ENCODE results near the gene MND1.

Gene MND1, protein sequence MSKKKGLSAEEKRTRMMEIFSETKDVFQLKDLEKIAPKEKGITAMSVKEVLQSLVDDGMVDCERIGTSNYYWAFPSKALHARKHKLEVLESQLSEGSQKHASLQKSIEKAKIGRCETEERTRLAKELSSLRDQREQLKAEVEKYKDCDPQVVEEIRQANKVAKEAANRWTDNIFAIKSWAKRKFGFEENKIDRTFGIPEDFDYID

DNA sequence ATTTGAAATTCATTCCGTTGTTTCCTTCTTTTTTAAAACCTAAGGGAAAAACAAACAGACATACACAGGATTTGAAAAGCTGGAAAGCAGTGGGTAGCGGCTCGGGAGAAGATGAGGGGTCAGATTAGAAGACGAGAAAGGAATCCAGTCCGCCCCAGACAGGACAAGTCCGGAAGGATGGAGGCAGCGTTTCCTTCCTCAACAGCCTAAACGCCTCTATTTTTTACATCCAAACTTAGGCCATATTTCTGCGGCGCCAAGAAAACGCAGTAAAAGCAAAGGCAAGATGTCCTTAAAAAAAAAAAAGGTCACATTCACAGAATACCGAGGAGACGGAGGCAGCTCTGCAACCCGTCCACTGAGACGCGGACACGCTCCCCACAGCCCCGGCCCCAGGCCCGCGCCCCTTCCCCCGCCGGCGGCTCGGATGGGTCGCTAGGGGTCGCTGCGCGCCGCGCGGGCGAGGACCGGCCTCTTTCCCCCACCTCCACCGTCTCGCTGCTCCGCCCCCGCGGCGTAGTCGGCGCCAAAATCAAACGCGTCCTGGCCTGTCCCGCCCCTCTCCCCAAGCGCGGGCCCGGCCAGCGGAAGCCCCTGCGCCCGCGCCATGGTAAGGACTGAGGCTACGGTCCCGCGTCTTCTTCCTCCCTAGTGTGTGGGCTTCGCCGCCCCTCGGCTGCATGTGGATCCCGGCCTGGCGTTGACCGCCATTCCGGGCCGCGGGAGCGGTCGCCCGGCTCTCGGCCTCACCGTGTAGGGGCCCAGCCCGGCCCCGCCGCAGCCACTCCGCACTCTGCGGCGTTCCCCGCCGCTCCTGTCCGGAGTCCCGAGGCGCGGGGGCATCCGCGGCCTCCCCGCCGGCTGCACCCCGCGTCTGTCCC is at the start of gene MND1:
Gene MND1, plus strand, starts transcription at position 558 of the 881 bp plus-strand sequence. Its CDS starts 50 bp downstream, at position 608.
- TF ChIP-seq, protein P1, sequence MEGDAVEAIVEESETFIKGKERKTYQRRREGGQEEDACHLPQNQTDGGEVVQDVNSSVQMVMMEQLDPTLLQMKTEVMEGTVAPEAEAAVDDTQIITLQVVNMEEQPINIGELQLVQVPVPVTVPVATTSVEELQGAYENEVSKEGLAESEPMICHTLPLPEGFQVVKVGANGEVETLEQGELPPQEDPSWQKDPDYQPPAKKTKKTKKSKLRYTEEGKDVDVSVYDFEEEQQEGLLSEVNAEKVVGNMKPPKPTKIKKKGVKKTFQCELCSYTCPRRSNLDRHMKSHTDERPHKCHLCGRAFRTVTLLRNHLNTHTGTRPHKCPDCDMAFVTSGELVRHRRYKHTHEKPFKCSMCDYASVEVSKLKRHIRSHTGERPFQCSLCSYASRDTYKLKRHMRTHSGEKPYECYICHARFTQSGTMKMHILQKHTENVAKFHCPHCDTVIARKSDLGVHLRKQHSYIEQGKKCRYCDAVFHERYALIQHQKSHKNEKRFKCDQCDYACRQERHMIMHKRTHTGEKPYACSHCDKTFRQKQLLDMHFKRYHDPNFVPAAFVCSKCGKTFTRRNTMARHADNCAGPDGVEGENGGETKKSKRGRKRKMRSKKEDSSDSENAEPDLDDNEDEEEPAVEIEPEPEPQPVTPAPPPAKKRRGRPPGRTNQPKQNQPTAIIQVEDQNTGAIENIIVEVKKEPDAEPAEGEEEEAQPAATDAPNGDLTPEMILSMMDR (IDR thresholded peaks at IDR 0.05; ENCODE audit: borderline replicate concordance, insufficient read depth, low read depth, low read length): peak; percentile 95
- H3K4me3 ChIP-seq (ENCODE audit: low read depth, low read length): peak within 1 kb of the TSS; percentile 98

DNA sequence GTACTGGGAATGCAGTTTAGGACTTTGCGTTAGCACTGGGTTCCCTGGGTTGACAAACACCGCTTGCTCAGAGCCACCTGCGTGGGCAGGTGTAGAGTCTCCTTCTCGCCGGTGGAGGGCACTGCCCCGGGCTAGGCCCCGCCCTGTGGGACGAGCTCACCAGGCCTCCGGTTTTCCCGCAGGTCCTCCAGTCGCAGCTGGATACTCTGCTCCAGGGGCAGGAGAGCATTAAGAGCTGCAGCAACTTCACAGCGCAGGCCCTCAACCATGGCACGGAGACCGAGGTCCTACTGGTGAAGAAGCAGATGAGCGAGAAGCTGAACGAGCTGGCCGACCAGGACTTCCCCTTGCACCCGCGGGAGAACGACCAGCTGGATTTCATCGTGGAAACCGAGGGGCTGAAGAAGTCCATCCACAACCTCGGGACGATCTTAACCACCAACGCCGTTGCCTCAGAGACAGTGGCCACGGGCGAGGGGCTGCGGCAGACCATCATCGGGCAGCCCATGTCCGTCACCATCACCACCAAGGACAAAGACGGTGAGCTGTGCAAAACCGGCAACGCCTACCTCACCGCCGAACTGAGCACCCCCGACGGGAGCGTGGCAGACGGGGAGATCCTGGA is 49.2 kb upstream of the MND1 start:
- TF ChIP-seq, protein P1 (IDR thresholded peaks at IDR 0.05; ENCODE audit: borderline replicate concordance, insufficient read depth, low read depth, low read length): no peak
- H3K4me3 ChIP-seq (ENCODE audit: low read depth, low read length): no peak overlapping the region

DNA sequence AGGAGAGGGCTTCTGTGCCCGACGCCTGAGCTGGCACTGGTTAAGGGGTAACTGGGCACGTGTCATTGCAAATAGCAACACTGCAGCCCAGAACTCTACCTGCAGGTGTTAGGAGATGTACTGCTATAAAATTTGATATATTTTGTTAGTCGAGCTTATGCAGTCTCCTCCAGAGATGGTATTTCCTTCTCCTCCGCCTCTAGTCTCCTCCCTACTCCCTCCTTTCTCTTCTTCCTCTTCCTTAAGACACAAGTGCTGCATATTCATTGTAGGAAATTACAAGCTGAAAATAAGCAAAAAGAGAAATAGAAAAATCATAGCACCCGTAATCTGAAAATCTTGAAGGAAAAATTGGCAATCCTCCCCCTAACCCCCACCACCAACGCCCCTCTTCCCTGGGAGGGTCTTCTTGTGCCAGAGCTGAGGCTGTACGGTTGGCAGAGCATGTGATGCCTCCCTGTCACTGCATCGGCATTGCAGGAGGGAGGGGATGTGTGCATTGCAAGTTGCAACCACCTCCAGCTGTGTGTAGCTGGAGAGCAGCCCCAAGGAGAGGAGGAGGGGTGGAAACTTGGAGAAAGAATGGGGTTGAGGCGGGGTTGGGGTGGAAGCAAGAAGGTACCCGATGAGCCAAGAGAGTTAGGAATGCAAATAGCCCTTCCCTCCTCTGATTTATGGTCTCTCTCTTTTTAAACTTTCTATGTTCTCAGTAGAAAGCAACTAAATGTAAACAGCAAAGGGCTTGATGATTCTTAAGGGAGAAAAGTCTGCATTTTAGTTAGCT is 48.3 kb upstream of the MND1 start:
- H3K4me3 ChIP-seq (ENCODE audit: low read depth, low read length): no peak overlapping the region
- TF ChIP-seq, protein P1 (IDR thresholded peaks at IDR 0.05; ENCODE audit: borderline replicate concordance, insufficient read depth, low read depth, low read length): no peak

DNA sequence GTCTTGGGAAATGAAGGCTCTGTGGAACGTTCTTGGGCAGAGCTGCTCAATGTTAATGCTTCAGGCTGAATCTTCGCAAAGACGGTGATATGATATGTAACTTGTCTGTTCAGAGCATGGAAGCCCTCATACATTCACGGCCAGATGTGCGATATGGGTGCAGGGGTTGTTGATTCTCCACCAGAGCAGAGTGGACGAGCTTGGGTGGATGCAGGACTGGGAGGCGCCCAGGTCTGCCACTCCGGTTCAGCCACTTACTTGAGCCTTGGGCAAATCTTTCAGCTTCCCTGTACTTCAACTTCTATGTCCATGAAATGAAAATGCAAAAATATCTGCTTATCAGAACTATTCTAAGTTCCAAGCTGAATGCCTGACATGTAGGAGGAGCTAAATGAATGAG is 47.4 kb upstream of the MND1 start:
- TF ChIP-seq, protein P1 (IDR thresholded peaks at IDR 0.05; ENCODE audit: borderline replicate concordance, insufficient read depth, low read depth, low read length): no peak
- H3K4me3 ChIP-seq (ENCODE audit: low read depth, low read length): no peak overlapping the region

DNA sequence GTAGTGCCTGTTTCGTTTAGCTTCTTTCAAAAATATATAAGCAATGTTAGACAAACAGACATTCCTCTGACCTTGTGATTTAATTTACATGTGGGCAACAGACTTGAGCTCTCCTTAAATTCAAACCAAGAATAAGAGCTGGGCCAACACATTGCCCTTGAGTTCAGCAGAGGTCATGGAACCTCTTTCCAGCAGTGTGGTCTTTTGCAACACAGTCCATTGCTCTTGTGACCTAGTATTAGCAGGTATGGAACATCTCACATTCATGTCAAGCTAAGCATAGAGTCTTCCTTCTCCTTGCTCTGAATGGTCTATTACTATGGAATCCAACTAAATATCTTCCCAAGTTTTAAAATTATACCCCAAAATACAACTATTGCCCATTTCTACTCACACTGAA is 33.7 kb upstream of the MND1 start:
- TF ChIP-seq, protein P1 (IDR thresholded peaks at IDR 0.05; ENCODE audit: borderline replicate concordance, insufficient read depth, low read depth, low read length): no peak
- H3K4me3 ChIP-seq (ENCODE audit: low read depth, low read length): no peak overlapping the region

DNA sequence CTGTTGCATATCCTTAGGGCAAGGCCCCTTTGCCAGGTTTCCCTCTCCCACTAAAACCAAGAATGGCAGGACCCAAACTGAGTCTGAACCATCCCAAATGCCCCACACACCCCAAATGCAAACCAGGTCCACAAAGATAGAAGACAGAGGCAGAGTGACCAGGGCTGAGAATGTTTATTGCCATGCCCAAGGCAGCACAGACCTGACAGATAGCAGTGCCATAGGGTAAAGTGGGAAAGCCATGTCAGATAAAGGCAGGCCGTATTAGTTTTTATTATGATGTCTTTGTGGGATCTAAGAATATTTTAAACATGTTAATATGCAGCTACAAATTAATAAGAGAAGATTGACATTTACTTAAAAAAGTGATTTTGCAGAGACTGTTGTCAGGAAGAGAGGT is 29.6 kb upstream of the MND1 start:
- no peak overlapping the region for H3K4me3 ChIP-seq (ENCODE audit: low read depth, low read length)
- TF ChIP-seq, protein P1 (IDR thresholded peaks at IDR 0.05; ENCODE audit: borderline replicate concordance, insufficient read depth, low read depth, low read length): no peak

All from GM12875 (cell line).